Heart left ventricle (tissue), 16 donors: ENCODE results near the gene FHIP1A. TPM values are rescaled to one million over a fixed set of nuclear protein-coding genes. Genes with fewer than 3 reads are reported as not detected.

Experiments
- ATAC-seq, 4 donors: fragments of 200-7000 bp; cut with Tn5 transposase; one replicate each; pipeline ENCODE4 v1.9.1; 2020 to 2022; ENCODE audit warnings: moderate library complexity in 4 of 4, mild to moderate bottlenecking in 3 of 4, moderate number of reproducible peaks in 1 of 4
- DNase-seq, 5 donors: peaks; one replicate each; pipeline ENCODE4 v3.0.0-alpha.2; 2020
- H3K27ac ChIP-seq, 12 donors: fragments of 200-600 bp; sonication (generic) in 4 of 12; one replicate each; pipeline versions ENCODE4 v1.5.0 to v1.8.0; 2016 to 2022; ENCODE audit warnings: mild to moderate bottlenecking in 2 of 12
- H3K27me3 ChIP-seq, 9 donors: fragments of 200-600 bp; sonication (generic) in 2 of 9; one replicate each; pipeline versions ENCODE4 v1.5.1 to v1.8.0; 2016 to 2022; ENCODE audit warnings: mild to moderate bottlenecking in 3 of 9
- H3K36me3 ChIP-seq, 9 donors: fragments of 200-600 bp; sonication (generic) in 2 of 9; one replicate each; pipeline versions ENCODE4 v1.5.0 to v1.8.0; 2018 to 2022; ENCODE audit warnings: mild to moderate bottlenecking in 2 of 9
- H3K4me1 ChIP-seq, 12 donors: fragments of 200-600 bp; sonication (generic) in 4 of 12; one replicate each; pipeline versions ENCODE4 v1.5.0 to v1.8.0; 2016 to 2022; ENCODE audit warnings: mild to moderate bottlenecking in 3 of 12
- H3K4me3 ChIP-seq, 12 donors: fragments of 200-600 bp; sonication (generic) in 4 of 12; one replicate each; pipeline versions ENCODE4 v1.5.0 to v1.8.0; 2017 to 2022; ENCODE audit warnings: mild to moderate bottlenecking in 9 of 12, moderate library complexity in 4 of 12
- H3K9me3 ChIP-seq, 12 donors: fragments of 200-600 bp; sonication (generic) in 4 of 12; one replicate each; pipeline versions ENCODE4 v1.5.0 to v1.8.0; 2016 to 2022; ENCODE audit warnings: mild to moderate bottlenecking in 1 of 12
- CTCF ChIP-seq, 12 donors: fragments of 200-600 bp; sonication (generic) in 4 of 12; IDR thresholded peaks; one replicate each; pipeline versions ENCODE4 v1.5.0 to v1.8.0; 2018 to 2022; ENCODE audit warnings: antibody characterized with exemption in 12 of 12, mild to moderate bottlenecking in 5 of 12
- POLR2A ChIP-seq, 2 donors: fragments of 450-650 bp; IDR thresholded peaks; one replicate each; pipeline ENCODE4 v1.6.1; 2017; ENCODE audit warnings: antibody characterized with exemption in 2 of 2, mild to moderate bottlenecking in 2 of 2, moderate library complexity in 2 of 2
- WGBS, 4 donors: extraction: QIAGEN DNeasy Blood & Tissue Kit in 2 of 4; methylation state at CpG; one replicate each; pipeline versions ENCODE4 v1.1.5 to v1.1.7; 2013 to 2018; 5-methylcytosine and 5-hydroxymethylcytosine counted together
- intact Hi-C, 10 donors: fragments of 100-400 bp; cut with DNase I; formaldehyde crosslinking; loops; one replicate each; pipeline versions ENCODE4 v1.11.1 to v1.14.2; 2022
- polyA plus RNA-seq, 2 donors: library from polyadenylated mRNA; stranded (reverse); fragments of 200-250 nt; gene quantifications; one replicate each; pipeline ENCODE4 v1.2.3, GENCODE V29; 2013
- total RNA-seq, 9 donors: library from RNA; depleted of rRNA in 2 of 9; stranded (reverse); fragments of >200 nt in 2 of 9; fragmentation: NEBNext Ultra II Directional in 3 of 9; extraction: Animal tissue kit (Norgen Biotek cat#: 25700) in 3 of 9; gene quantifications; one replicate each; pipeline versions ENCODE4 v1.1.0 to v1.2.4, GENCODE V29; 2016 to 2023
- donor health status: ischemic (EF 13 %, LVEDD 7.1; RV severe dilation, severe dysfunction).
- donor health status: healthy with polysubstance abuse.
- donor health status: DM: no; HTN: yes; CAD: no.
- donor health status: DM: no; HTN: no; CAD: no.
- donor health status: ischemic (EF 25% LVEDD 6.9; RV normal size, moderate dysfunction).
- donor health status: ischemic (EF 25% LVEDD 5.7; RV mildly dilated, moderate dysfunction).
- donor health status: healthy.
- donor health status: DM: yes; HTN: yes; CAD: no.
- donor health status: ischemic (EF 35%, LVEDD 5.7; RV mildly dilated, moderate dysfunction).
- donor health status: nonischemic (EF 11% LVEDD 7.7; RV severe dilation, severe dysfunction).
- donor health status: DM: yes; HTN: yes; CAD: no.
- donor health status: PGD.
- donor health status: ischemic (EF 29% LVEDD 5.4; RV normal size, mild dysfunction).
- donor health status: nonischemic (EF 23%, LVEDD 6.1; RV moderate dilation, normal function).

FHIP1A gene
- total and polyA plus RNA-seq, 11 donors: 3.7 to 32.0 (median 23.6) TPM

GRCh38 chr4:151422854-151423253 is 13.9 kb downstream of the FHIP1A start:
- TF ChIP-seq POLR2A (IDR thresholded peaks at IDR 0.05) (no peak), CTCF (IDR thresholded peaks at IDR 0.05) (no peak)
- ATAC-seq (no peak), DNase-seq (no peak)
- Histone ChIP-seq H3K27me3 (peaks cover 0 to 4% (median 0%) of the 10 kb centered on the region in 9 donors), H3K4me1 (peaks cover 0 to 9% (median 2%) of the 10 kb centered on the region in 12 donors), H3K9me3 (peaks cover 0 to 4% (median 0%) of the 10 kb centered on the region in 12 donors), H3K36me3 (no peaks in the 10 kb centered on the region), H3K4me3 (no peak overlapping the region), H3K27ac (no peak overlapping the region)
- intact Hi-C loops: no loop called here
- 77 to 88% (median 85%) methylated on average over 3 of the region's 3 CpGs for WGBS, 4 donors

GRCh38 chr4:151426513-151426912 is 17.5 kb downstream of the FHIP1A start:
- ATAC-seq (no peak), DNase-seq (no peak)
- intact Hi-C loops: no loop called here
- WGBS, 4 donors: 56 to 70% (median 61%) methylated on average over 1 of the region's 1 CpG
- H3K4me1 ChIP-seq: peaks cover 0 to 8% (median 3%) of the 10 kb centered on the region in 12 donors
- H3K36me3 ChIP-seq: no peaks in the 10 kb centered on the region
- peak overlapping the region in 1 of 12 donors; percentile 0 for H3K27ac ChIP-seq
- TF ChIP-seq POLR2A (IDR thresholded peaks at IDR 0.05): no peak
- TF ChIP-seq CTCF (IDR thresholded peaks at IDR 0.05): no peak
- peaks cover 0 to 4% (median 0%) of the 10 kb centered on the region in 12 donors for H3K9me3 ChIP-seq
- H3K27me3 ChIP-seq: peaks cover 0 to 4% (median 0%) of the 10 kb centered on the region in 9 donors
- H3K4me3 ChIP-seq: no peak overlapping the region

- H3K27me3 ChIP-seq: peaks cover 0 to 4% (median 0%) of the 10 kb centered on the region in 9 donors
- no peaks in the 10 kb centered on the region for H3K36me3 ChIP-seq
- no peak for DNase-seq
- H3K4me3 ChIP-seq: no peak overlapping the region
- ATAC-seq: no peak
- peaks cover 0 to 8% (median 3%) of the 10 kb centered on the region in 12 donors for H3K4me1 ChIP-seq
- 56 to 71% (median 66%) methylated on average over 1 of the region's 1 CpG for WGBS, 4 donors
- intact Hi-C loops: no loop called here
- H3K9me3 ChIP-seq: peaks cover 0 to 4% (median 0%) of the 10 kb centered on the region in 12 donors
- TF ChIP-seq CTCF (IDR thresholded peaks at IDR 0.05) (no peak), POLR2A (IDR thresholded peaks at IDR 0.05) (no peak)
- H3K27ac ChIP-seq: peak overlapping the region in 1 of 12 donors; percentile 0
Observed at GRCh38 chr4:151427266-151427665, 18.3 kb downstream of the FHIP1A start.

GRCh38 chr4:151428346-151428745 is 19.4 kb downstream of the FHIP1A start:
- Histone ChIP-seq H3K4me3 (no peak overlapping the region), H3K36me3 (no peaks in the 10 kb centered on the region), H3K27me3 (peaks cover 0 to 2% (median 0%) of the 10 kb centered on the region in 9 donors), H3K27ac (no peak overlapping the region), H3K9me3 (peaks cover 0 to 4% (median 0%) of the 10 kb centered on the region in 12 donors), H3K4me1 (peaks cover 0 to 8% (median 3%) of the 10 kb centered on the region in 12 donors)
- ATAC-seq (no peak), DNase-seq (no peak)
- TF ChIP-seq CTCF (IDR thresholded peaks at IDR 0.05) (no peak), POLR2A (IDR thresholded peaks at IDR 0.05) (no peak)
- intact Hi-C loops: no loop called here
- WGBS, 4 donors: 81 to 90% (median 85%) methylated on average over 3 of the region's 3 CpGs
